Transverse colon (tissue), 4 donors: ENCODE data around the gene PRSS12. TPM values are rescaled to one million over a fixed set of nuclear protein-coding genes. Genes with fewer than 3 reads are reported as not detected.

Experiments used
- DNase-seq: peaks from one replicate; pipeline ENCODE4 v3.0.0-alpha.2; 2019
- H3K27ac ChIP-seq, 4 donors: fragments of 200-600 bp; sonication (generic); 2 replicates each; pipeline ENCODE4 v1.5.1; 2016 to 2018; ENCODE audit warnings: inconsistent platforms in 4 of 4
- H3K27me3 ChIP-seq: fragments of 200-600 bp; sonication (generic); 2 replicates; pipeline ENCODE4 v1.5.1; 2017; ENCODE audit warnings: inconsistent platforms
- H3K36me3 ChIP-seq, 4 donors: fragments of 200-600 bp; sonication (generic); 2 replicates each; pipeline ENCODE4 v1.5.1; 2017 to 2019; ENCODE audit warnings: inconsistent platforms in 4 of 4
- H3K4me1 ChIP-seq, 4 donors: fragments of 200-600 bp; sonication (generic); 2 replicates each; pipeline ENCODE4 v1.5.1; 2017 to 2020; ENCODE audit warnings: inconsistent platforms in 4 of 4
- H3K4me3 ChIP-seq, 4 donors: fragments of 200-600 bp; sonication (generic); 1 replicate in 1 of 4; 2 replicates in 3 of 4; pipeline versions ENCODE4 v1.5.1 to v1.6.1; 2017 to 2019; ENCODE audit warnings: inconsistent platforms in 4 of 4
- H3K9me3 ChIP-seq, 2 donors: fragments of 200-600 bp; sonication (generic); 2 replicates each; pipeline ENCODE4 v1.5.1; 2017 to 2019; ENCODE audit warnings: inconsistent platforms in 2 of 2
- EP300 ChIP-seq: sonication (generic); formaldehyde crosslinking; IDR thresholded peaks from one replicate; pipeline ENCODE4 v1.6.1; 2017; ENCODE audit warnings: antibody characterized with exemption, low read depth
- POLR2A ChIP-seq: fragments of 450-650 bp; IDR thresholded peaks from one replicate; pipeline ENCODE4 v1.6.1; 2016; ENCODE audit warnings: antibody characterized with exemption, mild to moderate bottlenecking, moderate library complexity
- POLR2AphosphoS5 ChIP-seq, 3 donors: sonication (generic); formaldehyde crosslinking; IDR thresholded peaks; one replicate each; pipeline ENCODE4 v1.6.1; 2016; ENCODE audit warnings: antibody characterized with exemption in 3 of 3
- WGBS, 2 donors: methylation state at CpG; one replicate each; pipeline ENCODE4 v1.1.5; 2018; ENCODE audit warnings: low coverage in 1 of 2; 5-methylcytosine and 5-hydroxymethylcytosine counted together
- in situ Hi-C, 4 donors: fragments of 200-750 bp; cut with MboI; loops; one replicate each; pipeline versions ENCODE4 v1.15.0 to v1.15.1; 2017; ENCODE audit warnings: low sequenced_read_pairs in 3 of 4, low pct_ligation_motif_present in 1 of 4, low pct_unique_long_range_greater_than_20kb in 1 of 4
- intact Hi-C: fragments of 100-400 bp; cut with DNase I; formaldehyde crosslinking; loops from one replicate; pipeline ENCODE4 v1.15.1; 2023; ENCODE audit warnings: low total_unique reads
- total RNA-seq, 4 donors: library from RNA; depleted of rRNA; stranded (reverse); fragments of >200 nt; gene quantifications; one replicate each; pipeline ENCODE4 v1.1.0, GENCODE V29; 2016
- TF ChIP-seq, protein P1 (sequence below), 5 experiments: fragments of 200-600 bp in 3 of 5; fragments of 450-650 bp in 2 of 5; sonication (generic) in 3 of 5; IDR thresholded peaks; 1 replicate in 2 of 5; 2 replicates in 3 of 5; pipeline ENCODE4 v1.5.1; 2016 to 2017; ENCODE audit warnings: antibody characterized with exemption in 5 of 5, inconsistent platforms in 3 of 5, mild to moderate bottlenecking in 2 of 5, moderate library complexity in 1 of 5

Gene PRSS12
- total RNA-seq, 4 donors from 2014 or later = 58.0 to 146 (median 84.3) TPM

DNA sequence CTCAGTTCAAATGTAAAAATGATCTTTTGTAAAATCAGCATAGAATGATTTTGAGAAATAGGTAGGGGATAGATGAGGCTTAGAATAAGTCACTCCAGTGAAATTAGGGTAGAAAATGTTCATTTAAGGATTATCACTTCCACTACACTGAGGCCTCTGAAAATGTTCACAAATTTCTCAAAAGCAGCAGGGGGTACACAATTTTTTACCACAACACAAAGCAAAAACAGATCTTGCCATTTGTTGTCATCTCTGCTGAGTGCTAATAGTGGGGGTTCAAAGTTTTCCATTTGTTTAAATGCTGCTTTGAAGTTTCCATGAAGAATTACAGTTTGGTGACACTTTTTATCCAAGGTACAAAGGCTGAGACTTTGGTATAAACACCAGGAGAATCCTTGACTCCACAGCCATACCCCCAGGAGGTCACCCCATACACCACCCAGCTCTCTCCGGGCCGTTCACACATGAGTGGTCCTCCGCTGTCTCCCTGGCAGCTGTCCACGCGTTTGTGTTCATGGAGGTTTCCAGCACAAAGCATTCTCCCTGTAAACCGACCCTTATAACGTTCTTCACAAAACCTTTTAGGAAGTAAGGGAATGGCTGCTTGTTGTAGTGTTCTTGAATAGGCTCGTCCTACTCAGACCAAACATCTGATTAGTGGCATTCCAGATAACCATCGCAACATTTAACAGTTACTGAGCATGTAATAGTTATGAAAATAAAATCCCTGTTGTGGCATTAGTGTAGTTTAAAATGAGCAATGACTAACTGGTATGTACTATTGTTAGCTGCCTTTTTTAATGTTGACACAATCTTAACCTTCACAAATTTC is 71.0 kb downstream of the PRSS12 start:
- WGBS, 2 donors = 52% methylated on average over 9 of the region's 9 CpGs; no CpG with 5 or more reads in 1 of the 2 donors
- peaks cover 12 to 27% (median 25%) of the 10 kb centered on the region in 4 donors for H3K4me1 ChIP-seq
- in situ Hi-C loops = loop anchor here in 1 of 4 donors (10.0 kb wide), 1 partner anchor 63 kb away; no protein-coding TSS in a partner anchor
- TF ChIP-seq POLR2AphosphoS5 (IDR thresholded peaks at IDR 0.05) (peak in 1 of 3 donors; percentile 6), POLR2A (no peak), EP300 (no peak)
- TF ChIP-seq, protein P1, sequence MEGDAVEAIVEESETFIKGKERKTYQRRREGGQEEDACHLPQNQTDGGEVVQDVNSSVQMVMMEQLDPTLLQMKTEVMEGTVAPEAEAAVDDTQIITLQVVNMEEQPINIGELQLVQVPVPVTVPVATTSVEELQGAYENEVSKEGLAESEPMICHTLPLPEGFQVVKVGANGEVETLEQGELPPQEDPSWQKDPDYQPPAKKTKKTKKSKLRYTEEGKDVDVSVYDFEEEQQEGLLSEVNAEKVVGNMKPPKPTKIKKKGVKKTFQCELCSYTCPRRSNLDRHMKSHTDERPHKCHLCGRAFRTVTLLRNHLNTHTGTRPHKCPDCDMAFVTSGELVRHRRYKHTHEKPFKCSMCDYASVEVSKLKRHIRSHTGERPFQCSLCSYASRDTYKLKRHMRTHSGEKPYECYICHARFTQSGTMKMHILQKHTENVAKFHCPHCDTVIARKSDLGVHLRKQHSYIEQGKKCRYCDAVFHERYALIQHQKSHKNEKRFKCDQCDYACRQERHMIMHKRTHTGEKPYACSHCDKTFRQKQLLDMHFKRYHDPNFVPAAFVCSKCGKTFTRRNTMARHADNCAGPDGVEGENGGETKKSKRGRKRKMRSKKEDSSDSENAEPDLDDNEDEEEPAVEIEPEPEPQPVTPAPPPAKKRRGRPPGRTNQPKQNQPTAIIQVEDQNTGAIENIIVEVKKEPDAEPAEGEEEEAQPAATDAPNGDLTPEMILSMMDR (IDR thresholded peaks at IDR 0.05) = no peak
- intact Hi-C loops = loop anchor here (5.0 kb wide), 1 partner anchor 70 kb away; the partner anchor contains the start of gene PRSS12
- H3K36me3 ChIP-seq = no peaks in the 10 kb centered on the region
- DNase-seq = no peak
- H3K27me3 ChIP-seq = no peaks in the 10 kb centered on the region
- no peak overlapping the region for H3K4me3 ChIP-seq
- peak overlapping the region in 1 of 4 donors; percentile 35 for H3K27ac ChIP-seq
- H3K9me3 ChIP-seq = no peaks in the 10 kb centered on the region

DNA sequence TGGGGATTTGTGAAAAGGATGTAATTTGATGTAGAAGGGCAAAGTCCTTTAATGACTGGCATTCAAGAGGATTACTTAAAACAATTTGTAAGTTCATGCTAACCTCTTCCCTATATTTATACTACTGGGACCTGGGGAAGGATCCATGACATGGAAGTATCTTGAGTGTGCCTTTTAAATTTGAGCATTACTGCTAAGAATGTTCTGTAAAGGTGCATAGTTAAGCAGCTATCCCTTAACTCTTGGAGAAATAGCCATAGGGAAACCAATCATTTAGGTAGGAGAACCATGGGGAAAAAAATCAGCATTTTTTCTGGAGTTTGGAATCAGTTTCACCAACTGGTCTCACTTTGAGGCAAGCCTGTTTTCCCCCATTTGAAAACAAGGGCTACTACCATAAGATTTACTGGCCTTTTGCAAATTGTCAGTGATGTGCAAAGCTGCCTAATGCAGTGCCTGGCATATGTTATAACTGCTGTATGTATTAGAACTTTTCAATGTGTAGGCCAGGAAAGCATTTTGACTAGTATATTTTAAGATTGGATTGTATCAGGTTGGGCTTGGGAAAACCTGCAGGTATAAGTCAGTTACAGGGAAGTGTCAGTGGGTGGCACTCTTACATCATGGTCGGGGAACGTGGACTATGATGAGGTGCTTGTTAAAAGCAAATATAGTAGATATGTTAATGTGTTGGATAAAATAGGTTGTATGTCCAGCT is 72.1 kb downstream of the PRSS12 start:
- Histone ChIP-seq H3K36me3 (no peaks in the 10 kb centered on the region), H3K4me3 (peak overlapping the region in 1 of 4 donors; percentile 57), H3K4me1 (peaks cover 12 to 34% (median 27%) of the 10 kb centered on the region in 4 donors), H3K9me3 (no peaks in the 10 kb centered on the region), H3K27ac (peak overlapping the region; percentile 34 to 96 (median 94)), H3K27me3 (no peaks in the 10 kb centered on the region)
- 0 to 4% methylated on average over 2 of the region's 2 CpGs for WGBS, 2 donors
- intact Hi-C loops = loop anchor here (5.0 kb wide), 1 partner anchor 72 kb away; the partner anchor contains the start of gene PRSS12
- TF ChIP-seq POLR2A = no peak
- TF ChIP-seq, protein P1 (IDR thresholded peaks at IDR 0.05) = peak; percentile 31 to 70 (median 54)
- peak in 2 of 3 donors; percentile 32 to 40 for TF ChIP-seq POLR2AphosphoS5 (IDR thresholded peaks at IDR 0.05)
- in situ Hi-C loops = loop anchor here in 1 of 4 donors (10.0 kb wide), 1 partner anchor 64 kb away; no protein-coding TSS in a partner anchor
- DNase-seq = peak; percentile 69

DNA sequence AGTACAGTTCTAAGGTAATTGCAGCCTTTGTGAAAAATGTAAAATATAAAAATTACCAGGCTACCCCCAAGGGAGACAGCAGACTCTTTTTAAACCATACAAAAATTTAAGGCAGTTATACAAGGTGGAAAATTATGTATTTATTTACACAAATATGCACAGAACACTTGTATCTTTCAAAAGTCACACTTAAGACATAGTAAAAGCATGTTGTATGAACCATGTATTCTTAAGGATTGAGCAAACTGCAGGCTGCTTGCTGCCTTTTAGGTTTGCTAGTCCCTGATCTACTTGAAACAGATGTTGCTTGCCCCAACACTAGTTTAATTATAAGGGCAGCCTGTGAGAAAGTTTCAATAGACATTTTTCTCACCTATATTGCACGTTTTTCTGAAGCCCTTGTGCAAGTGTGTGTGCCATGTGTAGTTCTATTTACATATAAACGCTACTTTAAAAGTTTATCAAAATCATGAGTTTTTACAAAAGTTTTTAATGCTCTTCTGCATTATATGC is 72.8 kb downstream of the PRSS12 start:
- Histone ChIP-seq H3K9me3 (no peaks in the 10 kb centered on the region), H3K36me3 (no peaks in the 10 kb centered on the region), H3K4me1 (peaks cover 12 to 37% (median 27%) of the 10 kb centered on the region in 4 donors), H3K27me3 (no peaks in the 10 kb centered on the region), H3K4me3 (peak overlapping the region in 3 of 4 donors; percentile 57 to 72 (median 71)), H3K27ac (peak overlapping the region; percentile 88 to 96 (median 94))
- intact Hi-C loops = loop anchor here (5.0 kb wide), 1 partner anchor 72 kb away; the partner anchor contains the start of gene PRSS12
- no peak for DNase-seq
- WGBS, 2 donors = 15% methylated on average over 2 of the region's 2 CpGs
- in situ Hi-C loops = loop anchor here in 1 of 4 donors (10.0 kb wide), 1 partner anchor 65 kb away; no protein-coding TSS in a partner anchor
- TF ChIP-seq POLR2A = no peak
- TF ChIP-seq POLR2AphosphoS5 (IDR thresholded peaks at IDR 0.05) = no peak
- TF ChIP-seq, protein P1 (IDR thresholded peaks at IDR 0.05) = no peak
- TF ChIP-seq EP300 = no peak
